H1 (cell line): ENCODE measurements around the gene LMNA. TPM values are rescaled to one million over a fixed set of nuclear protein-coding genes. Genes with fewer than 3 reads are reported as not detected.

ENCODE experiments used
- ASH2L ChIP-seq: fragments of 200-600, 300-600 bp; sonication (generic); IDR thresholded peaks from one replicate; pipeline ENCODE4 v1.7.1; 2017; ENCODE audit warnings: low read length
- BACH1 ChIP-seq: IDR thresholded peaks from 2 replicates; pipeline ENCODE4 v1.6.1; 2012; ENCODE audit warnings: low read length, improper control_type of control experiment
- CBX8 ChIP-seq: fragments of 300-800, 300-1000 bp; sonication (generic); IDR thresholded peaks from 2 replicates; pipeline ENCODE4 v1.7.1; 2016; ENCODE audit warnings: low read depth, low read length, borderline replicate concordance
- CHD1 ChIP-seq: IDR thresholded peaks from 2 replicates; pipeline ENCODE4 v1.6.1; 2012; ENCODE audit warnings: low read depth, low read length, improper control_type of control experiment
- CHD7 ChIP-seq: fragments of 300-600 bp; sonication (generic); IDR thresholded peaks from 2 replicates; pipeline ENCODE4 v1.7.1; 2012; ENCODE audit warnings: low read length, moderate library complexity, mild to moderate bottlenecking, inconsistent platforms; ENCODE audit not compliant: insufficient replicate concordance
- CREB1 ChIP-seq: IDR thresholded peaks from 2 replicates; pipeline ENCODE4 v1.6.1; 2012; ENCODE audit warnings: inconsistent platforms
- EGR1 ChIP-seq: IDR thresholded peaks from 2 replicates; pipeline ENCODE4 v1.6.1; 2011; ENCODE audit warnings: low read depth, low read length, borderline replicate concordance
- GABPA ChIP-seq: IDR thresholded peaks from 2 replicates; pipeline ENCODE4 v1.6.1; 2011; ENCODE audit warnings: mild to moderate bottlenecking, low read length, moderate library complexity, borderline replicate concordance; ENCODE audit not compliant: insufficient read depth
- MAX ChIP-seq: IDR thresholded peaks from 2 replicates; pipeline ENCODE4 v1.6.1; 2012; ENCODE audit warnings: inconsistent platforms
- RFX5 ChIP-seq: IDR thresholded peaks from 2 replicates; pipeline ENCODE4 v1.6.1; 2011; ENCODE audit warnings: low read depth, low read length, improper control_type of control experiment, borderline replicate concordance
- SRF ChIP-seq: IDR thresholded peaks from 2 replicates; pipeline ENCODE4 v1.6.1; 2011; ENCODE audit warnings: mild to moderate bottlenecking, low read depth, low read length, moderate library complexity
- TCF12 ChIP-seq: IDR thresholded peaks from 2 replicates; pipeline ENCODE4 v1.6.1; 2011; ENCODE audit warnings: low read depth, mild to moderate bottlenecking, low read length
- TEAD4 ChIP-seq: IDR thresholded peaks from 2 replicates; pipeline ENCODE4 v1.6.1; 2012; ENCODE audit warnings: low read depth, low read length, inconsistent platforms, mixed read lengths
- polyA plus RNA-seq, 7 experiments: library from polyadenylated mRNA; depleted of rRNA in 3 of 7; stranded (reverse) in 5 of 7; unstranded in 2 of 7; fragments of >200 nt in 5 of 7; fragments of 200-250 nt in 2 of 7; gene quantifications; 1 replicate in 5 of 7; 2 replicates in 1 of 7; 4 replicates in 1 of 7; pipeline versions ENCODE4 v1.2.1 to v1.2.3, GENCODE V29; 2011 to 2013; ENCODE audit warnings: missing spikeins in 2 of 7, mixed read lengths in 2 of 7
- total RNA-seq: library from RNA; stranded (reverse); fragmentation: NEBNext Ultra II Directional; extraction: Animal tissue kit (Norgen Biotek cat#: 25700); gene quantifications from 2 replicates; pipeline ENCODE4 v1.2.1, GENCODE V29; 2021

LMNA gene
- total and polyA plus RNA-seq, 2 of the 8 experiments (the other 6 are each of a cell fraction or from before 2014, with no cell fraction given): 25.8 to 46.8 TPM

- TF ChIP-seq CHD7 (no peak), BACH1 (no peak), TCF12 (no peak), SRF (no peak), GABPA (no peak), ASH2L (no peak), MAX (no peak), CHD1 (no peak), EGR1 (no peak), TEAD4 (no peak), CREB1 (no peak), CBX8 (no peak), RFX5 (no peak)
Observed at GRCh38 chr1:156103521-156103947, 11.0 kb upstream of the LMNA start (continued).
